ENCODE measurements around the gene TMEFF2.

The TMEFF2 gene

DNA sequence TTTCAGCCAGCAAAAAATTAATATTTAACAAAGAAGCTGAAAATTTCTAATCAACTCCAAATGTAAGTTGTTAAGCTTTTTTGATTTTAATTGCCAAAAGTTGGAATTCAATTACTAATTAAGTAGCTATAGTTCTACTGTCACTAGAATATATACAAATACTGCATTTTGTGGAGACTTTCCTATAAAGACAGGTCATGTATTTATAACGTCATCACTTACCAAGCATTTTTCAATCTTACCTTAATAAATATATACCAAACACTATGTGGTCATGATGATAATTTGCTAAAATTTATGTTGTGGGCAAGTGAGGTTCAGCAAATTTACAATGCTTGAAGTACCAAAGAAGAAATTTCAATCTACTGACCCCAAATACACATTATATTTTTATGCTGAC lies 24.2 kb upstream of the TMEFF2 start:
- ATAC-seq (ENCODE audit: low read depth) (no peak), DNase-seq (ENCODE audit: low spot score) (no peak)
- Histone ChIP-seq H3K4me1 (ENCODE audit: insufficient read depth, poor library complexity, severe bottlenecking) (no peaks in the 10 kb centered on the region), H3K9me3 (ENCODE audit: severe bottlenecking) (no peaks in the 10 kb centered on the region), H3K4me3 (ENCODE audit: severe bottlenecking) (no peak overlapping the region), H3K27me3 (ENCODE audit: insufficient read depth, poor library complexity, severe bottlenecking) (no peaks in the 10 kb centered on the region), H3K27ac (ENCODE audit: poor library complexity, severe bottlenecking) (no peak overlapping the region), H3K36me3 (ENCODE audit: low read depth) (no peaks in the 10 kb centered on the region)
- TF ChIP-seq CTCF (IDR thresholded peaks at IDR 0.05; ENCODE audit: poor library complexity, severe bottlenecking): no peak

DNA sequence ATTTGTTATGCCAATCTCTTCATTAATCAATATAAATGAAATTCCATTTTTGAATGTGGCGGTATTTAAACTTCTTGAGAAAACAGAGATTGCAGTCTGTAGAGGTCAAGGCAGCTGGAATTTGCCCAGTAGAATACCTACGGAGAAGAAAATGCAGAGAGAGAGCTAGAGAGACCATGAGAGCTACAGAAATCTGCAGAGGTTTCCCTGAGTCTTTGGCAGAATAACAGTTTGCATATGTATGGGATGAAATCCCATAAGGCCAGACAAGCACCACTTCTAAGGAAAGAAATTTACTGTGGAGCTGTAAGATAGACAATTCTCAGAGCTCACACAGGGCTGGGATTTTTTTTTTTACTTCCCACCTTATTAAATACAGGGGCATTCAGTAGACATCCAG lies 23.6 kb upstream of the TMEFF2 start:
- no peak for TF ChIP-seq CTCF (IDR thresholded peaks at IDR 0.05; ENCODE audit: poor library complexity, severe bottlenecking)
- no peak overlapping the region for H3K4me3 ChIP-seq (ENCODE audit: severe bottlenecking)
- no peaks in the 10 kb centered on the region for H3K4me1 ChIP-seq (ENCODE audit: insufficient read depth, poor library complexity, severe bottlenecking)
- no peak overlapping the region for H3K27ac ChIP-seq (ENCODE audit: poor library complexity, severe bottlenecking)
- ATAC-seq (ENCODE audit: low read depth) (no peak), DNase-seq (ENCODE audit: low spot score) (no peak)
- H3K36me3 ChIP-seq (ENCODE audit: low read depth): no peaks in the 10 kb centered on the region
- H3K27me3 ChIP-seq (ENCODE audit: insufficient read depth, poor library complexity, severe bottlenecking): no peaks in the 10 kb centered on the region
- H3K9me3 ChIP-seq (ENCODE audit: severe bottlenecking): no peaks in the 10 kb centered on the region

- Histone ChIP-seq H3K9me3 (ENCODE audit: severe bottlenecking) (no peaks in the 10 kb centered on the region), H3K4me3 (ENCODE audit: severe bottlenecking) (no peak overlapping the region), H3K27ac (ENCODE audit: poor library complexity, severe bottlenecking) (no peak overlapping the region), H3K27me3 (ENCODE audit: insufficient read depth, poor library complexity, severe bottlenecking) (no peaks in the 10 kb centered on the region), H3K36me3 (ENCODE audit: low read depth) (no peaks in the 10 kb centered on the region), H3K4me1 (ENCODE audit: insufficient read depth, poor library complexity, severe bottlenecking) (no peaks in the 10 kb centered on the region)
- no peak for ATAC-seq (ENCODE audit: low read depth)
- DNase-seq (ENCODE audit: low spot score): no peak
- TF ChIP-seq CTCF (IDR thresholded peaks at IDR 0.05; ENCODE audit: poor library complexity, severe bottlenecking): no peak
Measured at GRCh38 chr2:192216336-192216735, 21.6 kb upstream of the TMEFF2 start.

DNA sequence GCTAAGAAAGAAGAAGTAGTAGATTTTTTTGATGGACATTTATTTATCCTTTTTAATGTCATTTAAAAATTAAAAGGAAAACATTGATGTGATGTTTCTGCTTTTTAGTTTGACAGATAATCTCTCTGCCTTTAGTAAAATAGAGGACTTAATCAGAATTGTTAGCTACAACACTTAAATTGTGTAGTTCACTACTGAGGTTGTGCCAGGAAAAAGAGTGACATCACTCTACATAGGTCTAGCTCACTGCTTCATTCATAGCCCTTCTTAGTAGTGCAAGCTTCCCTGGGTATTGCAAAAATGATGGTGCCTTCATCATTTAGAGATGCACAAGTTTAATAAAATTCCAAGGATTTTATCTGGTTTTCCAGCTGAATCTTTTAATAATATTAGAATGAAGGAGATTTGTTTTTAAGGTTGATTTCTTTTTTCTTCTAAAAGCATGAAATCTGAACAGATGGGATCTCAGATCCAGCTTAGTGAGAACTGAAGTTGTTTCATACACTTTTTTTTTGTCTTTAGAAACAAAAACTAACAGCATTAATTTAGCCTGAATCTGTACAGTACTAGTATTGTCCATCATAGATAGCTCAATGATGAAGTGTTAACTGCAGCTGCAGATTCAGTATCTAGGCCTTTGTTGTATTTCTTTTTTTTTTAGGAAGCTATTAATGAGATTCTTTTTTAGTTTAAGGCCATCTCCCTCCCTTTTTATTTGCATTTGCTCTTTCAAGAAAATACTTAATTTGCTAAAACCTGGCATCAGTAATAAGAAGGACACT lies 20.6 kb upstream of the TMEFF2 start:
- H3K27me3 ChIP-seq (ENCODE audit: insufficient read depth, poor library complexity, severe bottlenecking): no peaks in the 10 kb centered on the region
- no peak for DNase-seq (ENCODE audit: low spot score)
- no peaks in the 10 kb centered on the region for H3K4me1 ChIP-seq (ENCODE audit: insufficient read depth, poor library complexity, severe bottlenecking)
- H3K27ac ChIP-seq (ENCODE audit: poor library complexity, severe bottlenecking): no peak overlapping the region
- no peaks in the 10 kb centered on the region for H3K9me3 ChIP-seq (ENCODE audit: severe bottlenecking)
- no peak for ATAC-seq (ENCODE audit: low read depth)
- H3K36me3 ChIP-seq (ENCODE audit: low read depth): no peaks in the 10 kb centered on the region
- TF ChIP-seq CTCF (IDR thresholded peaks at IDR 0.05; ENCODE audit: poor library complexity, severe bottlenecking): no peak
- no peak overlapping the region for H3K4me3 ChIP-seq (ENCODE audit: severe bottlenecking)

GRCh38 chr2:192208848-192209247 lies 14.1 kb upstream of the TMEFF2 start:
- Histone ChIP-seq H3K27me3 (ENCODE audit: insufficient read depth, poor library complexity, severe bottlenecking) (no peaks in the 10 kb centered on the region), H3K4me1 (ENCODE audit: insufficient read depth, poor library complexity, severe bottlenecking) (no peaks in the 10 kb centered on the region), H3K36me3 (ENCODE audit: low read depth) (no peaks in the 10 kb centered on the region), H3K27ac (ENCODE audit: poor library complexity, severe bottlenecking) (no peak overlapping the region), H3K9me3 (ENCODE audit: severe bottlenecking) (no peaks in the 10 kb centered on the region), H3K4me3 (ENCODE audit: severe bottlenecking) (no peak overlapping the region)
- no peak for ATAC-seq (ENCODE audit: low read depth)
- no peak for DNase-seq (ENCODE audit: low spot score)
- no peak for TF ChIP-seq CTCF (IDR thresholded peaks at IDR 0.05; ENCODE audit: poor library complexity, severe bottlenecking)
